Ascending aorta (tissue), 2 donors: Measurements from ENCODE around the gene TACC3. TPM values are rescaled to one million over a fixed set of nuclear protein-coding genes. Genes with fewer than 3 reads are reported as not detected.

Experiments
- DNase-seq, 2 donors: peaks; one replicate each; pipeline ENCODE4 v3.0.0-alpha.2; 2019; ENCODE audit warnings: low spot score in 2 of 2
- H3K27ac ChIP-seq, 2 donors: fragments of 200-600 bp; sonication (generic); one replicate each; pipeline ENCODE4 v1.5.1; 2016 to 2017; ENCODE audit warnings: mild to moderate bottlenecking in 1 of 2
- H3K27me3 ChIP-seq: fragments of 200-600 bp; sonication (generic); one replicate; pipeline ENCODE4 v1.5.1; 2017
- H3K36me3 ChIP-seq, 2 donors: fragments of 200-600 bp; sonication (generic); one replicate each; pipeline ENCODE4 v1.5.1; 2016
- H3K4me1 ChIP-seq, 2 donors: fragments of 200-600 bp; sonication (generic); one replicate each; pipeline ENCODE4 v1.5.1; 2016 to 2017; ENCODE audit warnings: mild to moderate bottlenecking in 1 of 2
- H3K4me3 ChIP-seq, 2 donors: fragments of 200-600 bp; sonication (generic); one replicate each; pipeline ENCODE4 v1.5.1; 2016 to 2017; ENCODE audit warnings: mild to moderate bottlenecking in 1 of 2
- H3K9me3 ChIP-seq, 2 donors: fragments of 200-600 bp; sonication (generic); one replicate each; pipeline ENCODE4 v1.5.1; 2016
- CTCF ChIP-seq, 3 experiments: fragments of 200-600 bp in 2 of 3; fragments of 450-650 bp in 1 of 3; sonication (generic) in 2 of 3; IDR thresholded peaks; one replicate each; pipeline ENCODE4 v1.5.1; 2016 to 2019; ENCODE audit warnings: antibody characterized with exemption in 3 of 3, mild to moderate bottlenecking in 1 of 3, moderate library complexity in 1 of 3
- intact Hi-C: fragments of 100-400 bp; cut with DNase I; formaldehyde crosslinking; loops from one replicate; pipeline ENCODE4 v1.15.1; 2023
- total RNA-seq: library from RNA; depleted of rRNA; stranded (reverse); fragments of >200 nt; gene quantifications from one replicate; pipeline ENCODE4 v1.1.0, GENCODE V29; 2016

TACC3 gene
- total RNA-seq, 1 donor from 2014 or later: 2.7 TPM

- H3K9me3 ChIP-seq: no peaks in the 10 kb centered on the region
- TF ChIP-seq CTCF (IDR thresholded peaks at IDR 0.05): no peak
- H3K36me3 ChIP-seq: no peaks in the 10 kb centered on the region
- H3K27ac ChIP-seq: no peak overlapping the region
- intact Hi-C loops: no loop called here
- H3K27me3 ChIP-seq: peaks cover 10% of the 10 kb centered on the region
- H3K4me1 ChIP-seq: peaks cover 0 to 4% of the 10 kb centered on the region in 2 donors
- DNase-seq: no peak
- no peak overlapping the region for H3K4me3 ChIP-seq
Observed at GRCh38 chr4:1771555-1772305, 50.4 kb downstream of the TACC3 start.

DNA sequence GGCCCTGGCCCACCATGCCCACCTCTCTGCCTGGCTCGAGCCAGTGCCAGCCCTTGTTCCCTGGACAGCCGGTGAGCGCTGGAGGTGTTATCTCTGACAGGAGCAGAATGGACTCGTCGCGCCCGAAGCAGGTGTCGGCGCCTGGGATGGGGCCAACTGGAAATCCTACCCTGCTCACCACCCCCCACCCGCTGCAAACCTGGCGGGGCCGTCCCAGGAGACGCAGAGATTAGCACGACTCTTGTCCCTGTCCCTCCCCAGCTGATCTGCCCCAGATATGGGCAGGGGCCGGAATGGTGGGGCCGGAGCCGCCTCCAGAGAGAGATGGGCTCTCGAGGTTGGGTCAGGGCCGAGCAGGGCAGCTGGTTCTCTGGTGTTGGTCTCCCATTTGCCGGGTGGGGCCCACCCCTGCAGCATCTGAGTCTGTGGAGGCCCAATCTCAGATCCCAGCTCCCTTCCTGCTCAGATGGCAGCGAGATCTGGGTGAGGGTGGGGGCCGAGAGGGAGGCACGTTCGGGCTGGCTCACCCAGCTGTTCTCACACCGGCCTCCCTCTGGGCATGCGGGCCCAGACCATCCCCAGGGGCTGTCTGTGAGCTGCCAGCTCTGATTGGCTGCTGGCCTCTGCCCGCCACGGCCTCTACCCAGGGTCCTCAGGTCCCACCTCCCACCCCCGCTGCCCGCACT is 51.7 kb downstream of the TACC3 start:
- Histone ChIP-seq H3K27ac (no peak overlapping the region), H3K36me3 (no peaks in the 10 kb centered on the region), H3K4me1 (no peaks in the 10 kb centered on the region), H3K4me3 (no peak overlapping the region), H3K9me3 (no peaks in the 10 kb centered on the region), H3K27me3 (peaks cover 8% of the 10 kb centered on the region)
- no peak for DNase-seq
- intact Hi-C loops: no loop called here
- no peak for TF ChIP-seq CTCF (IDR thresholded peaks at IDR 0.05)

- TF ChIP-seq CTCF (IDR thresholded peaks at IDR 0.05): no peak
- intact Hi-C loops: no loop called here
- no peak overlapping the region for H3K27ac ChIP-seq
- no peak for DNase-seq
- peaks cover under 1% of the 10 kb centered on the region for H3K27me3 ChIP-seq
- H3K36me3 ChIP-seq: no peaks in the 10 kb centered on the region
- no peaks in the 10 kb centered on the region for H3K4me1 ChIP-seq
- no peaks in the 10 kb centered on the region for H3K9me3 ChIP-seq
- H3K4me3 ChIP-seq: no peak overlapping the region
Observed at GRCh38 chr4:1773754-1774153, 52.4 kb downstream of the TACC3 start.

DNA sequence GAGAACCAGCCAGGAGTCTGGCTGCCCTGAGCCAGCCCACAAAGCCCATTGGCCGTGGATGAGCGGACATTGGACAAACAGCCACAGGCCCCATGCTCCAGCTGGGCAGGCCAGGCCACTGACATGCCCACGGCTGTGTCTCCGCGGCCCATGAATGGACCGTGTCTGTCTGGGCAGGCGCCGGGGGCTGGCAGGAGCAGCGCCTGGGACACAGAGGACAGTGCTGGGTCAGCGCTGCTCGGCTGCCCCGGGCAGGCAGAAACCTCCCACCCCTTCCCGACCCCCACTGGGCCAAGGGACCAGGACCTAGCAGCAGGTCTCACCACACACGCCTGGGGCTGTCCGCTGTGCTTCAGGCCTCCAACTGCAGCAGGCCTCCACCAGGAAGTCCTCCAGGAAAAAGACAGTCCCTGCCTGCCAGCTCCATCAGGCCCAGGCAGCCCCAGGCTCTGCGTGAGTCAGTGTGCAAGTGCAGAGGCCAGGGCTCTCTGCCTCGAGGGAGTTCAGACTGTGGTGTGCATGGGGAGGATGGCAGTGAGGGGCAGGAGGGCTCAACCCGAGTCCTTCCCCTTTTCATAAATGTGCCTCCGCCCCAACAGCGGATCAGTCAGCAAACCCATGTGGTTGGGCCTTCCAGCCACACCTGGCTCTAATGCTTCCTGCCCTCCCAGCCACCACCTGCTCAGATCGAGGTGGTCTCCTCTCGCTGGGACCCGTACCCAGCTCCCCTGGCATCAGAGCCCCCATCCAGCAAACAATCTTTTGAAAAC is 54.6 kb downstream of the TACC3 start:
- Histone ChIP-seq H3K9me3 (no peaks in the 10 kb centered on the region), H3K27ac (no peak overlapping the region), H3K4me3 (no peak overlapping the region), H3K36me3 (no peaks in the 10 kb centered on the region), H3K27me3 (no peaks in the 10 kb centered on the region), H3K4me1 (no peaks in the 10 kb centered on the region)
- DNase-seq: no peak
- intact Hi-C loops: no loop called here
- no peak for TF ChIP-seq CTCF (IDR thresholded peaks at IDR 0.05)

DNA sequence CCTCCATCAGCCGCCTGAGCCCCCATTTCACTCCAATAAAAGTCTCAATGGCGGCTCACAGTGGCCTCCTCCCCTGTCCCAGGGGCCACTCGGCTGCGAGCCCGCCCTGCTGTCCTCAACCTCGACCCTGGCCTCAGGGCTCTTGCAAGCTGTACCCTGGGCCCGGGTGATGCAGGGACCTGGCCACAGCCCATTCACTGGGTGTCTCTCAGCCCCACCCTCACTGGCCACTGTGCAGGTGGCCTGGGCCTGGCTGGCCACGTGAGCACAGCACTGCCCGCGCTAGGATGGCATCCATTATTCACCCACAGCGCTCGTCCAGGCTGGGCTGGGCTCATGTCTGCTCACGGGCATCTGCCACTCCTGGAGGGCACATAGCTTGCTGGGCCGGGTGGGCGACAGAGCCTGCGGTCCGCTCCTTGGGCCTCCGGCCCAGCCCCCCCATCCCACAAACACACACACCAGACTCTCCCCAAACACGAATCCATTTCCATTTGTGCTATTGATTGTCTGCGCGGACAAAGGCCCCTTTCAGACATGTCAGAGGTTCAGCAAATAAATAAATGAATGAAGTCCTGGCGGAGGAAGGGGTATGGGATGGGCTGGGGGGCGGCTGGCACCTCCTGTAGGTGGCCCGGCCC is 55.3 kb downstream of the TACC3 start:
- no peak for DNase-seq
- no peak overlapping the region for H3K27ac ChIP-seq
- H3K4me1 ChIP-seq: no peaks in the 10 kb centered on the region
- H3K9me3 ChIP-seq: no peaks in the 10 kb centered on the region
- intact Hi-C loops: no loop called here
- no peak overlapping the region for H3K4me3 ChIP-seq
- H3K27me3 ChIP-seq: no peaks in the 10 kb centered on the region
- H3K36me3 ChIP-seq: no peaks in the 10 kb centered on the region
- TF ChIP-seq CTCF (IDR thresholded peaks at IDR 0.05): no peak
